Activated CD4-positive, alpha-beta T cell treated with anti-CD3 and anti-CD28 coated beads for 1 hour (primary cell): Measurements from ENCODE around the gene VHLL.
"Not testable (repeated sequence)": the region's sequence is repeated elsewhere in the genome, so short reads cannot be mapped to it uniquely, and the experiment has no call there.

ENCODE experiments used
- DNase-seq: peaks from one replicate; pipeline ENCODE4 v3.0.0-alpha.2; 2020

VHLL gene

DNA sequence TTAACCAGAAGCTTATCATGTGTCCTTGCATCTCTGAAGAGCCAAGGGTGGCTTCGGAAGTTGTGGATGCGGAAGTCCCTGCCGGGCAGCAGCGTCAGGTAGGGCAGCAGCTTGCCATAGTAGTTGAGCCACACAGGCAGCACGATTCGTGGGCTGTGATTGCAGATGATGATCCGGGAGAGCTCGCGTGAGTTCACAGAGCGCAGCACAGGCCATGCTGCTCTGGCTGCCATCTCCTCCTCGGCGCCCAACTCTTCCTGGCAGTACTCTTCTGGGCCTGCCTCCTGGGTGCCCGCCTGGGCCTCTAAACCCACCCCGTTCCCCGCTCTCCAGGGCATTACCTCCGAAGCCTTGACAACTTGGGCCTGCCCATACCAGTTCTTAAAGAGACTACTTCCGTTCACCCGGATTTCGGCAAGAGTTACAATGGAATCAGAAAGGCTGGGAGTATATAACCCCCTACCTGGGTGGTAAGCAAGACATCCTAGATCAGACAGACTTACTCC is at the start of gene VHLL:
TSS of gene VHLL (minus strand) at position 456 of the 506 bp plus-strand sequence. CDS start at position 338, 118 bp downstream.
- DNase-seq = no peak

DNA sequence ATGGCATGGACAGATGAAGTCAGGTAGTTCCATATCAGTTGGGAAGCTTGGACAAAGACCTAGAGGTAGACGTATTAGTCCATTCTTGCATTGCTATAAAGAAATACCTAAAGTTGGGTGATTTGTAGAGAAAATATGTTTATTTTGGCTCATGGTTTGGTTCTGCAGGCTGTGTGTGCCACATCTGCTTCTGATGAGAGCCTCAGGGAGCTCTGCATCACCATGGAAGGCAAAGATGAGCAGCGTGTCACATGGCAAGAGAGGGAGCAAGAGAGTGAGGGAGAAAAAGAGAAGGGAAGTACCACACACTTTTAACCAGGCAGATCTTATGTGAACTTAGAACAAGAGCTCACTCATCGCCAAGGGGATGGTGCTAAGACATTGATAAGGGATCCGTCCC is 48.2 kb upstream of the VHLL start:
- no peak for DNase-seq

DNA sequence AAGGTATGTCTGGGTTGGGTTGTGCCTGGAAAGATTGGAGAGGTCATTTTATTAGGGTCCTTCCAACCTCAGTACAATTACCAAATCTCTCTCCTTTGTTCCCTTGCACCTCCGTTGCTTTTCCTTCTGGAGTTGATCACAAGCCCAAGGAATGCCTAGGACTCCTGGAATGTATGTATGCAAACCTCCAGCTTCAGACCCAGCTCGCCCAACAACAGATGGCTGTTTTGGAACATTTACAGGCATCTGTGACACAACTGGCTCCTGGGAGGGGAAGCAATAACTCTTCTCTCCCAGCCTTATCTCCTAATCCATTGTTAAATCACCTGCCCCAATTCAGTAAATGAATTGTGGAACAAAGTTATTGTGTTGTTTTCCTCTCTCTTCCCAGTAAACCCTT is 47.5 kb upstream of the VHLL start:
- DNase-seq = no peak

DNA sequence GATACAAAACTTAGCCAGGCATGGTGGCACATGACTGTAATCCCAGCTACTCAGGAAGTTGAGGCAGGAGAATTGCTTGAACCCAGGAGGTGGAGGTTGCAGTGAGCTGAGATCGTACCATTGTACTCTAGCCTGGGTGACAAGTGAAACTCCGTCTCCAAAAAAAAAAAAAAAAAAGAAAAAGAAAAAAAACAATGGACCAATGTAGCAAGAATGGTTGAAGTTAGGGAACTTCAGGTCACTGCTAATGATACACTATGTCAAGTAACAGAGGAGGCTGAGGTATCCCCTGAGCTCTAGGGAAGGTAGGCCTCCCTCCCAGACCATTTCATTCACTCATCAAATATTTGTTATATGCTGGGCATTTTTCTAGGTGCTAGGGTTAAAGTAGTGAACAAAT is 46.9 kb upstream of the VHLL start:
- not testable (repeated sequence) for DNase-seq

DNA sequence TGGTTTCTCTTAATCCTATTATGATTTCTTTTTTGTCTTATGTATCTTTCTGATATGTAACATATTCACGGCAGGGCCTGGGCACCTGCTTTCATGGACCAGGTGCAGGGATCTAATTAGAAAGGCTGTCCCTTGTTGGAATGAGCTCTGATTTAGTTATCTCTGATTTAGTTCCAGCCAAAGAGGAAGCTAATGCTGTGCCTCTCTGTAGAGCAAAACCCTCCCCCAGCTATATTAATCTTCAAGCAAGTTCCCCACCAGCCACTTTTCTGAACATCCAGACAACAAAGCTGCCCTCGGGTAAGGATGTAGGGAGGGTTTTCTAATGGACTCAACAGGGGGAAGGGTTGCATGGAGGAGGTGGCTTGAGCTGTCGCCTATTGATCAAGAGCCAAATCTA is 45.3 kb upstream of the VHLL start:
- no peak for DNase-seq

DNA sequence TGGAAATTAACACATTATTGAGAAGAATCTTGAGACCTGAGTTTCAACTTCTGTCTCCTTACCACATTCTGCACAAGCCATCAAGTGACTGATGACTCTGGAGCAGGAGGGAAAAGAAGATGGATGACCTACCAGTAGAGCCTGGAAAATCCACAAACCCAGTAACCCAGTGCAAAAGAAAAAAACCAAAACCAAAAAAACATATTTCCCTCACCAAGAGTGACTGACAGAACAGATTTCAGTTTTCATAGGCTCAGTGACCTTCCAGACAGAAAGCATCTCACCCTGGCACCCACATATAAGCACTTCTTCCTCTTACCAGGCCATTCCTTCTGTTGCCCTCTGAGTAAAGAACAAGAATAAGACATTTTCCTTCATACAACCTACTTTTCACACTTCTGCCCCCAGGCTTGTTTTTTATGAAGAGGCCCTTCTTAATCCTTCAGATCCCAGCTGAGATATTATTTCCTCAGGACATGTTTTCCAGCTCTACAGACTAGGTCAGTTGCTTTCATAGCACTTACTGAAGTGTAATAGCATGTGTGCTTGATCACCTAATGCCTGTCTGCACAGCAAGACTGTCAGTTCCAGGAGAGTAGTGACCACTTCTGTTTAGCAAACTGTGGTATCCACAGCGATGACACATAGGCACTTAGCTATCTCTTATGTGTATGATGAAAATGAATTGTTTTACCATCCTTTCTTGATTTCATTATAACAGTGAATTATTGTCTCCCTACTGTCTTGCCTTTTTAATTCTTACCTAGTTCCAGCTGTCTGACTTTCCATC is 43.3 kb upstream of the VHLL start:
- no peak for DNase-seq

DNA sequence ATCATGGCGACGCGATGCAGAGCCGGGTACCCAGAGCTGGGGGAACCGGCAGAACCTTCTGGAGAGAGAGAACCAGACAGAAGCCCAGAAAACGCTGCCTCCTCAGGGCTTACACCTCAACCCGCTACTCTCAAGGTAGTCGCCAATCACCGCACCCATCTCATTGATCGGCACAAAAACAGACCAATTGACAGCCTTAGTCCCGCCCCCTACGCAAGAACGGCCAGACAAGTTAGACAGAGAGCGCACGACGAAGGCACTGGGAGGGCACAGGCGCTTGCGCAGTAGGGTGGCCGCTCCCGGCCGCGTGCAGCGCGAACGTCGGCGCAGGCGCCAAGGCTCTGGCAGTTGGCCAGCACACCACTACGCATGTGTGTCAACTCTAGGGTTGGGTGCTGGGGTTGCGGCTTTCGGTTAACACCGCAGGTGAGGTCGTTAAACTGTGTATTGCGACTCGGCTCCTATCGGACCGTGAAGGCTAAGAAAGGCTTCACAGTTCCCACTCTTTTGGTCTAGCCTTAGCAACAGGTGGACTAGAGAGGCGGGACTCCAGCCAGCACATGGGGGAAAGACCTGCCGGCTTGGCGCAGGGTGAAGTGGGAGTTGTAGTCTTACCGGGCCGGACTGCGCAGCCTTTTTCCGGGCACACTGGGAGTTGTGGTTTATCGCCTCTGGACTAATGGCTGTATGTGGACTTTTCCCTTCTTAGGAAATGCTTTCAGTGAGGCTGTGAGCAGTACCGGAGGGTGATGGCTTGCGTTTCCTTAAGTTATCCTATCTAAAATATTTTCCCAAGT is 39.3 kb upstream of the VHLL start, which contains the start of the genes CCT3 and TSACC:
TSS of gene CCT3 (minus strand) at position 113 of the 797 bp plus-strand sequence. CDS start at position 5, 108 bp downstream.
TSS of gene TSACC (plus strand) at position 347 of the 797 bp plus-strand sequence. CDS start 1,232 bp downstream, outside the sequence.
- peak; percentile 99 for DNase-seq

DNA sequence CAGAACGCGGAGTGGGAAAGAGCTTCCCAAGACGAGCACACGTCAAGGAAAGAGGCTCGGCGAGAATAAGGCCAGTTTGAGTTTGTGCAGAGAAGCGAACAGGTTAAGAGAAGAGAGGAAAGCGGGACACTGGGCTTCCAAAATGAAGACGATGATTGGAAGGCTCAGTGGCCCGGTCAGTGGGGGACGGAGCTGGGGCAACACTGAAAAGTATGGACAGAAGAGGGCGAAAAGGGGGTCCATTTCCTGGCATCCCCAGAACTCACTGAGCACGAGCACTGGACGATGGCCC is 38.7 kb upstream of the VHLL start:
- DNase-seq = no peak

DNA sequence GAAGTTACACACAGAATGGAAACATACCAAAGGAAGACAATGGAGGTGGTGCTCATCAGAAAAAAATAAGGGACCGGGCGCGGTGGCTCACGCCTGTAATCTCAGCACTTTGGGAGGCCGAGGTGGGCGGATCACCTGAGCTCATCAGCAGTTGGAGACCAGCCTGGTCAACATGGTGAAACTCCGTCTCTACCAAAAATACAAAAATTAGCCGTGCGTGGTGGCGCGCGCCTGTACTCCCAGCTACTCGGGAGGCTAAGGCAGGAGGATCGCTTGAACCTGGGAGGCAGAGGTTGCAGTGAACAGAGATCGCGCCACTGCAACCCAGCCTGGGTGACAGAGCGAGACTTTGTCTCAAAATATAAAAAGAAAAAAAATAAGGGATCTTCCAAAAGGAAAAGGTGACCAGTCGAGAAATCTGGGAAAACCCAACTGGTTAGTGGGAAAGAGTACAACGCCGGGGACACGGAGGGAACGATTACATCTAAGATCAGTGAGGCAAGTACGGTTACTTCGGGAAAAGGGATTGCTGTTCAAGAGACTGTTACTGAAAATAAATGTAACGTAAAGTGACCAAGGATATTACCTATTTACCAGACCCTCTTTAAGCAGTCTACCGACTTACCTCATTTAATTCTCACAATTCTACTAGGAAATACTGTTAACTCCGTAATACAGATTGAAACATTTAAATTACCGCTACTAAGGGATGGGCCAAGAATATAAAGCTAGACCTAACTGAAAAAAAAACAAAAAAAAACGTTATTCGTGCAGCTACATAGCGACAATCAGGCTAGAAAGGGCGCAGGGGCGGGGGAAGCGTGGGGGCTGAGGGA is 38.2 kb upstream of the VHLL start:
- DNase-seq = no peak

DNA sequence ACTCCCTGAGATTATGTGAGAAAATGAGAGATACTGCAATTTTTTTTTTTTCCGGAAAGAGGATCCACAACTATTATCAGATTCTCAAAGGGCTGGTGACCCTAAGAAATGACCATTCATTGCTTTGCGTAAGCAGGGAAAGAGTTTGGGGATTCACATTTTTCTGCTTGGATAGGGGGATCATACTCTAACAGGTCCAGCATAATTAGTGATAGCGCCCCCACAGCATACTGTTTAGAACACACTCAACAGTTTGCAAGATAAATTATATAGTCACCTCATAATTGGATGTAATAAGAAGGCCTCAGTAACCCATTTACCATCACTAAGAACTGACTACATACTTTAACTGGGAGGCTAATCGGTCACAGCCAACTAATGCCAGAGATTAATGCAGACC is 37.1 kb upstream of the VHLL start:
- DNase-seq = no peak

DNA sequence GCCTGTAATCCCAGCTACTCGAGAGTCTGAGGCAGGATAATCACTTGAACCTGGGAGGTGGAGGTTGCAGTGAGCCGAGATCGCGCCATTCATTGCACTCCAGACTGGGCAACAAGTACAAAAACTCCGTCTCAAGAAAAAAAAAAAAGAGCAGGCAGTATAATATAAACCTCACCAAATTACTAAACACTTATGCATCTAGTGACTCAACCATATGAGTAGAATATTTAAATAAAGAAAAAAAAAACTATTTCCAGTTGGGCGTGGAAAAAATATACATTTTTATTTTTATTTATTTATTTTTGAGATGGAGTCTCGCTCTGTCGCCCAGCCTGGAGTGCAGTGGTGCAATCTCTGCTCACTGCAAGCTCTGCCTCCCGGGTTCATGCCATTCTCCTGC is 24.1 kb upstream of the VHLL start:
- DNase-seq = not testable (repeated sequence)

DNA sequence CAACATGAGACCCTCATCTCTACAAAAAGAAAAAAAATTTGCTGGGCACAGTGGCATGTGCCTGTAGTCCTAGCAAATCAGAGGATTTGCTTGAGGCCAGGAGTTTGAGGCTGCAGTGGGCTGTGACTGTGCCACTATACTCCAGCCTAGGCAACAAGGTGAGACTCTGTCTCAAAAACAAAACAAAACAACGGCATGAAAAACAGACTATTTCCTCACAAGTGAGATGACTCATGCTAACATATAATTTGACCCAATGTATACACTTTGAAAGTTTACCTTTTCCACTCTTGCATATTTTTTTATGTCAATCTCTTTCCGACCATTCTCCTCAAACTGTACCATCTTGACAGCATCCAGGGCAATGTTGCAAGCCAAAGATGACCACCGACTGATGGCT is 21.5 kb upstream of the VHLL start:
- no peak for DNase-seq

DNA sequence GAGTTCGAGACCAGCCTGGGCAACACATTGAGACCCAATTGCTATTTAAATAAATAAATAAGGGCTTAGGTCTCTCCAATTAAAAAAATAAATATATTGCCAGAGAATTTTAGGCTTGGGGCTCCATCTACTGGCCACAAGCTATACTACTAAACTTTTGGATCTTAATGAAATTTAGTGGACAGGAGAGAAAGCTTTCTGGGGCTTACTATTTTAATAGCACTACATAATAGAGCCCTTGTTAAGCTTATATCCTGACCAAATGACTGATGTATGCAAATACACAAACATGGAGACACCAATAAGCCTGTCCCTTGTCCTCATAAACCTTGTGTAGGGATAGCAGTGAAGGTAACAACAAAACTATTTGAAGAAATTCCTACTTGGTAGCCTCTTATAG is 20.6 kb upstream of the VHLL start:
- DNase-seq = no peak

DNA sequence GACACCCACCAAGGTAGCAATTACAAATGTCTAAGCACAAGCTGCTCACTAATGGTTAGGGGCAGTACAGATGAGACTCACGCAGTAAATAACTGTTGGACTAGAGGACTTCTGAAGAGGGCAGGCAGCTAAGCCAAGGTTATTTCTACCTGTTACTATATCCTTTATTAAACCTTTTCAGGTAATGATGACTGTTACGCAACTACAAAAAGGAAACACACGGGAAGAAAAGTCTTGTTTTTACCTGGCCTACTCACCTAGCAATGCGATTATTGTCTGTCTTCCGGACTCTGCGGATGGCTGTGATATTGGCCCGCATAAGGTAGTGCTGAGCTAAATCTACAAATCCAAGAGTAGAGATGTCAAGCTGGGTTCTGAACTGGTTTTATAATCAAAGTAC is 17.8 kb upstream of the VHLL start:
- no peak for DNase-seq

DNA sequence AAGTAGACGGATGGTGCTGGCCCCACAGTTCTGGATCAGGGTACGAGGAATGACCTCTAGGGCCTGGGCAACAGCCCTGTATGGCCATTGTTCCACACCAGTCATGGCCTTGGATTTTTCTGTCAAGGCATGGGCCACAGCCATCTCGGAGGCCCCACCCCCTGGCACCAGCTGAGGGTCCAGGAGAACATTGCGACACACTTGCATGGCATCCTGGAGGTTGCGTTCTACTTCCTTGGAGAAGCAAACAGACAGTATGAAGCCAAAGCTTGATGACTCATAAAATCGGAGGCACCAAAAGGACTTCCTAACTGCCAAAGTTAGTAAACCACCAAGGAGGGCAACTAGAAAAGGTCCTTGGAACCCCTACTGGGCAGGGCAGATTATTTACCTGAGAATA is 11.9 kb upstream of the VHLL start:
- DNase-seq = no peak

DNA sequence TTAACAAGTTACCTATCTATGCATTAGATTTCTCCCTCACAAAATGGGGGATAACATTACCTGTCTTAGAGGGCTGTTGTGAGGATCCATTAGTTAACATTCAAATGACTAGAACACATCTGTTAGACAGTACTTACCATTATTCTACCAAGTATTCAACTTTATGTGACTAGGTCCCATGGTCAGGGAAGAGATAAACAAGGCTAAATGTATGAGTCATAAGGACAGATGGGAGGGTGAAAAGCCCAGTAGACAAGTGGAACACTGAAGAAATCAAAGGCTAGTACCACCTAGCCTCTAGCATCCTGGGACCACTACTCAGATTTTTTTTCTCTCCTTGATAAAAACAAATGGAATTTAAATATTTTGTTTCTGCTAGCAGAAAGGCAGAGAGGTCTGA is 9.0 kb upstream of the VHLL start:
- no peak for DNase-seq

DNA sequence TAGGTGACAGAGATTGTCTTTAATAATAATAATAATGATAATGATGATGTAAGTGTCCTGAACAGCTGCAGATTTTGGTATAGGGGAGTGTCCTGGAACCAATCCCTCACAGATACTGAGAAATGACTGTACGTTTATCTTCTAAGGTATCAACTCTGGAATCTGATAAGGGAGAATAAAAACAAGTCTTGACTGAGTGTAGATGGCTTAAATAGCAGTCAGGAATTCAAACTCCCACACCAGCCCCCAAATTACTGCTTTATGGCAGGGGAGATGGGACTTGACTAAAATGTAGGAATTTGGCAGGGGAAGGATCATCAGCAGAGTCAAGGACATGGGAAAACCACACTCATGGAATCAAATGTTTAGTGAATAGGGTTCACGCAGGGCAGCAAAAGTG is 6.1 kb upstream of the VHLL start:
- no peak for DNase-seq

DNA sequence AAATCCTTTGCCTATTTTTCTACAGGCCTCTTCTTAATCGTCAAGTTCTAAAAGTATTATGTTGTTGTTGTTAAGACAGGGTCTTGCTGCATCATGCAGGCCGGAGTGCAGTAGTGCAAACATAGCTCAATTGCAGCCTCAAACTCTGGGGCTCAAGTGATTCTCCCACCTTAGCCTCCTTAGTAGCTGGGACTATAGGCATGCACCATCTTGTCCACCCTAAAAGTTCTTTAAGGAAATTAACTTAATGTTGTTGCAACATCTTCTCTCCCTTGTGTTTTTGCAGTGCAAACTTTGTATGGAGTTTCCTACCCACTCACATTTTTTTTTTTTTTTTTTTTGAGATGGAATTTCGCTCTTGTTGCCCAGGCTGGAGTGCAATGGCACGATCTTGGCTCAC is 4.1 kb upstream of the VHLL start:
- no peak for DNase-seq

DNA sequence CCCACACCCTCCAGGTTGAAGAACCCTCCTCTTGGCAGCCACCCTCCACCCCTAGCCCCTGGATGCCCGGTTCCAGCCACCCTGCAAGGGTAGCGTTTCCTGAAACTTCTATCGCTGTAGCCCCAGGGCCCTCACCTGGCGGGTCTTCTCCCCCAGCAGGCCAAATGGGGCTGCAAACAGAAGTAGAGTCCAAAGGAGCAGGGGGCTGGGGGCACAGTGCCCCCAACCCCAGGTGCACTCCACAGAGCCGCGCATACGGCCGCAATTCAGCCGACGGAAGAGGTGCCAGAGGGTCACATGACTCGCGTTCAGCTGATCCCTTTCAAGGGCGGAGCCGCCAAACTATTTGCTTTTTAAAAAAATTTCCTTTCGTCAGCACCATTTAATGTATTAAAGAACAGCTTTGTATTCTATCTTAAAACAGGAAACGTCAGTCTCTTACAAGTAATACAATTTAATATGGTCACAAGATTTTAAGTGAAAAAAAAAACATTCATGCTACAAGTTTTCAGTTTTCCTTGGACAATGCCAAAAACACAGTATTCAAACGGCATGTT is 3.6 kb downstream of the VHLL start, which contains the start of gene GLMP:
TSS of gene GLMP (minus strand) at position 289 of the 557 bp plus-strand sequence. CDS start at position 255, 34 bp downstream.
- DNase-seq = peak; percentile 31

DNA sequence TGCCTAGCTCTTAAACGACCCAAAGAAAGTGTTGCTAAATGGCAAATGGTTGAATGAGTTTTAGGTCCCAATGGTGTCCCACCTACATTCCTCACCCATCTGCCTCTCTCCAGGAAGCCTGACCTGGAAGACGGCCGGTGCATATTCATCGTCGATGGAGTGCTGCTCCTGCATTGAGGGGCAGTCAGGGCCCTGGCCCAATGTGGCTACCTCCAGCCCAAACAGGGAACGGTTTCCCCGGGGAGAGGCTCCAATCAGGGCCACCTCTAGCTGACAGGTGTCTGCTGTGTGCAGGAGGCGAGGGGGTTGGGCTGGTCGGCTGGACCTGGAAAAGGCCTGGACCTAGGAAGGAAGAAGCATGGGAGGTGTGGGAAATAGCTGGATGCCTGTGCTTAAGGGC is 5.2 kb downstream of the VHLL start:
- DNase-seq = no peak

DNA sequence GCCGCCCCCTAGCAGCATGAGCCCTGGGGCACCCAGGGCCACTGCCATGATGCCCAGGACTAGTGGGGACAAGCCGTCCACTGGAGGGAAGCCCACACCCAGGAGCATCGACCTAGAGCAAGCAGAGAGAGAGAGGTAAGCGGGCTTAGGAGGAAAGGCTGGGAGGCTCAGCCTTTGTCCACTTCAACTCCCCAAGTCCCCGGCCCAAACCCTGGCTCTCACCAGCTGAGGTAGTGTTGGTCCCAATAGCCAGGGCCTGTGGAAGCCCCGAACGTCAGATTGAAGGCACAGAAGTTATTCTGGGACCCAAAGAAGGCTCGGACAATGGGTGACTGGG is 6.0 kb downstream of the VHLL start:
- no peak for DNase-seq

DNA sequence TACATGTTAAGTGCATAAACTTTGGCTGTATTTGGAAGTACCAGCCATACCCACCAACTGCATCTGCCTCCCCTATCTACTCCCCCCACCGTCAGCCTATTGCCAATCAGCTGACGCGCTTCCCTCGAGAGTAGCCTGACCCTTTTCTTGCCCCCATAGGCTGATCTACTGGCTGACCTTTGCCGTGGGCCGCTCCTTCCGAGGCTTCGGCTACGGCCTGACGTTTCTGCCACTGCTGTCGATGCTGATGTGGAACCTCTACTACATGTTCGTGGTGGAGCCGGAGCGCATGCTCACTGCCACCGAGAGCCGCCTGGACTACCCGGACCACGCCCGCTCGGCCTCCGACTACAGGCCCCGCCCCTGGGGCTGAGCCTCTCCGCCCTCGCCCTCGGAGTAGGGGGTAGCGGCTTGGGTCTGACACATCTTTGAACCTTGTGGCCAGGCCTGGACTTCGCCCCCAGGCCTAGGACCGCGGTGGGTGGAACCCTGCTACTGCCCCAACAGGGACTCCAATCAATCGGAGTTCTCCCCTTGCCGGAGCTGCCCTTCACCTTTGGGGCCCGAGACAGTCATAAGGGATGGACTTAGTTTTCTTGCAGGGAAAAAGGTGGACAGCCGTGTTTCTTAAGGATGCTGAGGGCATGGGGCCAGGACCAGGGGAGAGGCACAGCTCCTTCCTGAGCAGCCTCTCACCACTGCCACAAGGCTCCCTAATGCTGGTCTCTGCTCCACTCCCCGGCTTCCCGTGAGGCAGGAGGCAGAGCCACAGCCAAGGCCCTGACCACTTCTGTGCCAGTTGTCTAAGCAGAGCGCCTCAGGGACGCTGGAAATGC is 7.7 kb downstream of the VHLL start:
- no peak for DNase-seq
